ENCODE data around the gene NDST4.

The NDST4 gene

DNA sequence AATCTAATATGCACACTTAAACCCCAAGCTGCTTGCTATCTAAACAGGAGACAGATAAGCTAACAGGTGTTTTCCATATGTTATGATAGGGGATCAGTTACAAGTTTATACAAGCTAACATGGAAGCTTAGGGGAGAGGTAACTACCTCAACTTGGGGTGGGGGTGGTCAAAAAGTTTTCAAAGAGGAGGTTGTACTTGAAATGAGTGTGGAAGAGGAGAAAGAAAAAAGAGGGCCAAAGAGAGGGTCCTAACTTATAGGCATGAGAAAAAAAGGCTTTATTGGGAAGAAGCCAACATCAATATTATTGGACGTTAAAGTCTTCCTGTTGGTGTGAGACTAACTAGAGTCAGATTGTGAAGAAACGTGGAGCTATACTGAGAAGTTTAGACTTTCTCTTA is 205.9 kb downstream of the NDST4 start:
- DNase-seq (ENCODE audit: low read depth in 2 of 2), result no peak

DNA sequence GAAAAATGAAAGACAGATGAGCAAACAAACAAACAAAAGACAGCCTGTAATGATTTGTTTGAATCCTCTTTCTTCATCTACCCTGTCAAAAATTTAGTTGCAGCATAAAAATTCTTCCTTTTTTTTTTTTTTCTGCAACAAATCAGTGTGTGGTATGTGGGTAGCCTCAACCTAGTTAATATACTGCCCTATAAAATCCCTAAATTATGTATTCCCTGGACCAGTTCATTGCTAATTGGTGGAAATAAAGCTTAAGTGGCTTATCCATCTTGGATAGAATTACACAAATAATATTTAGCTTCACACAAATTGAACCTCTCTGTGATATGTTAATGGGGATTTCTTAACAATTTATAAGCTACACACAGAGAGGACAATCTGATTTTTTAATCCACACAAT is 208.4 kb downstream of the NDST4 start:
- DNase-seq (ENCODE audit: low read depth in 2 of 2), result no peak

DNA sequence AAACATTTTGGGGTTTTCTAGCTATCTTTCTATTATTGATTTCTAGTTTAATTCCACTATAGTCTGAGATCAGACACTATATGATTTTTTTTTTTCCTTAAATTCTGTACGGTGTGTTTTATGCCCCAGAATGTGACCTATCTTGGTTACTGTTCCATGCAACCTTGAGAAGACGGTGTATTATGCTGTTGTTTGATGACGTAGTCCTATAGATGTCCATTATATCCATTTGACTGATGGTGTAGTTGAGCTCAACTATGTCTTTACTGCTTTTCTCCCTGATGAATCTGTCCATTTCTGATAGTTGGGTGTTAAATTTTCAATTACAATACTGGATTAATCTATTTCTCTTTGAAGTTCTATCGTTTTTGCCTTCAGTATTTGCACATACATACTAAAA is 212.5 kb downstream of the NDST4 start:
- no peak for DNase-seq (ENCODE audit: low read depth in 2 of 2)

GRCh38 chr4:114890773-114891172 is 222.6 kb downstream of the NDST4 start:
- no peak for DNase-seq (ENCODE audit: low read depth in 2 of 2)

- DNase-seq (ENCODE audit: low read depth in 2 of 2), result no peak
Measured at GRCh38 chr4:114886761-114887160, 226.7 kb downstream of the NDST4 start.

DNA sequence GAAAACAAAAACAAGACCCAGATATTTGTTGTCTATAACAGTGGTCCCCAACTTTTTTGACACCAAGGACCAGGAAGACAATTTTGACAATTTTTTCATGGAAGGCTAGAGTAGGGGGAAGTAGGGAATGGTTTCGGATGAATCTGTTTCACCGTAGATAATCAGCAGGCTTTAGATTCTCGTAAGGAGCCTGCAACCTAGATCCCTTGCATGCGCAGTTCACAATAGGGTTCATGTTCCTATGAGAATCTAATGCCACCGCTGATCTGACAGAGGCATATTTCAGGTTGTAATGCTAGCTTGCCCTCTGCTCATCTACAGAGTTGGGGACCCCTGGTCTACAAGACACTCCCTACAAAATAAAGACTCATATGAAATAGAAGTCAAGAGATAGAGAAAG is 229.8 kb downstream of the NDST4 start:
- no peak for DNase-seq (ENCODE audit: low read depth in 2 of 2)

- DNase-seq (ENCODE audit: low read depth in 2 of 2), result no peak
Measured at GRCh38 chr4:114879916-114880669, 233.3 kb downstream of the NDST4 start.

GRCh38 chr4:114875630-114876029 is 237.8 kb downstream of the NDST4 start:
- DNase-seq (ENCODE audit: low read depth in 2 of 2), result no peak

GRCh38 chr4:114874321-114874720 is 239.1 kb downstream of the NDST4 start:
- no peak for DNase-seq (ENCODE audit: low read depth in 2 of 2)

- no peak for DNase-seq (ENCODE audit: low read depth in 2 of 2)
Measured at GRCh38 chr4:114870987-114871386, 242.4 kb downstream of the NDST4 start.

DNA sequence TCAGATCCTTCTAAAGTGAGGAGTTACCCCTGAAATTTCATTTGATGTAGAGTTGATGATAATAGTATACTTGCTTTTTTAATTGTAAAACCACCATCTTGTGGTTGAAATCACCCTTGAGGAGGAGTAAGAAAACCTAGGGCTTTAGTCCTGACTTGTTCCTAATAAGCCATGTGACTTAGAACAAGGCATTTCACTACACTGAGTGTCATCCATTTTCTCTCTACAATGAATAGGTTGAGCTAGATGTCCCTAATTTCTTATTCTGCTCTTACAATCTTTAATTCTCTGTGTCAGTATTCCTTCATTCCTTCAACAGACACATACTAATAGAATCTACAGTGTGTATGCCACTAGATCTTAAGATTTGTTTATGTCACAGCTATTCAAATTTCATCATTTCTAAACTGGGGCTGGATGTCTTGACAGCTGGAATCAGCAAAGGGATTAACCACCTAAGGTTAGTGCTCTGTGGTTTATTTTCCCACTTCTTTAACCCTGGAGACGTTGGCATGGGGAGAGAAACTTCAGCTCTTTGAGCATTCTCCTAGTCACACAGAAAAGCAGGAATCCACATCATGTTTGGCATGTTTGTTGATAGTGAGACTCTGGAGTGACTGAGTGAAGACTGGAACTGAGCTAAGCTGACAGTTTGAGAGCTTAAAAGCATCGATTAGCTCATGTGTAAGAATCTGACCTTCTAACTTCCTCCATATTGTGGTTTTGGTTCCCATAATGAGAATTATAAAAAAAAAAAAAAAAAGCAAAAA is 246.3 kb downstream of the NDST4 start:
- DNase-seq (ENCODE audit: low read depth in 2 of 2), result no peak

DNA sequence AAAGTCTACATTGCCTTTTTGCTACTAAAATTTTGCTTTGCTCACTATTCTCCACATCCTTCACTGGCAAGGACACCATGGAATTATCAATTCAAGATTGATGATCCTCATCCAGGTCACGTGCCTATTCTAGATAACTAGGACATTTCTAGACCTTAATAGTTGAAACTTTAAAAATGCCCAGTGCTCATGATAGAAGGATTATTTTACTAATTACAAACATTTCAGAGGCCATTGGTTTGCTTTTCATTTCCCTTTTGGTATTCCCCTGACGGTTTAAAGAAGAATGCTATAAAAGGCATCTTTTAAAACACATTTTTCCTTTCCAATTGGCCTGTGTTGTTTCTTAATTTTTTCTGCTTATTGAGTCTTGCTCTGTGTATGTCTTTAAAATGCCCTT is 249.4 kb downstream of the NDST4 start:
- DNase-seq (ENCODE audit: low read depth in 2 of 2), result no peak

- DNase-seq (ENCODE audit: low read depth in 2 of 2), result no peak
Measured at GRCh38 chr4:114860786-114861185, 252.6 kb downstream of the NDST4 start.

DNA sequence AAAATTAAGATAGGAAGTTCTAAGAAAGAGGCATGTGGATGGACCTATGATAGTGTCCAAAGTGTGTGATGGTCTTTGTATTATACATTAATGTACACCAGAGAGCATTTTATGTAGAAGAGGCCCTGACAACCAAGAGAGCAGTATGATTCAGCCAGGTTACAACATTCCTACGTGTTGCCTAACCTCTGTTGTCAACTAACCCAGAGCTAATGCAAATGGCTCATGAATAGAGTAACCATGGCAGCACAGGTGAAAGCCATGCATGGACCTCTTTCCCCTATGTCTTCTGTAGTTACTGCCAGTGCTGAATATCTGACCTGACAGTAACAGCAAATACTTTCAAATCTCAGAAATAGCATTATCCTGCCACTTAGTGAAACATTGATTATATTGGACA is 255.6 kb downstream of the NDST4 start:
- no peak for DNase-seq (ENCODE audit: low read depth in 2 of 2)

DNA sequence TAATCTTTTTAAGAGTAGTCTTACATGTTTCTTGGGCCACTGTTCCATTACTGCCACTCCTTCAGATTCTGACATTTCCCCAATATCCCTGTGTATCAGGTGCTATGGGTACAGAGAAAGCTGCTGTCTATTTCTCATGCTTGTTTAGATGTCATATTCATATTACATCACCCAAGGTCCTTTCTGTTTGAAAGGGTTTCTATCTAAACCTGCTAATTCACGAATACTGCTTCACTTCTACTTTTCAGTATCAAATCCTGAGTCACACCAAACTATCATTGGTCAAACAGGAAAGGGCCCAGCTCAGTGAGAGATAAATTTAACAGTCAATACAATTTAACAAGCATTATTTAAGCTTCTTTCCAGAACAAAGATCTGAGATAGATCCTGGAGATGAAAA is 273.4 kb downstream of the NDST4 start:
- no peak for DNase-seq (ENCODE audit: low read depth in 2 of 2)

DNA sequence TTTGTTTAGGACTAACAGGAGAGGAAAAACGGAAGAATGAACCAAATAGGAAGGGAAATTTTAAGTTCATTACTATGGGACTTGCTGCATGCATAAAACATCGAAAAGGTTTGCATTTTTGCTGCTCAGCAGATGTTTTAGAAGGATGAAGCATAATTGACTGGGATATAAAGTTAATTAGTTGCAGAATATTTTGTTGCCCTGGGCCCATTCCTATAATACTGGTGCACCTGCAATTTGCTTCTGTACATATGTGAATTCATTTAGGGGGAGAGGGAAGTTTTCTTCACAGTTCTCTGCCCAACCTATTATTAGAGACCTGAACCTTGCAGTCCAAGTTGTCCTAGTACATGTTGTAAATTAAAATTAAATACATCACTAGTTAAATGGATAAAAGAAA is 282.8 kb downstream of the NDST4 start:
- no peak for DNase-seq (ENCODE audit: low read depth in 2 of 2)

- no peak for DNase-seq (ENCODE audit: low read depth in 2 of 2)
Measured at GRCh38 chr4:114827651-114828050, 285.8 kb downstream of the NDST4 start.

GRCh38 chr4:114815760-114816159 is 297.7 kb downstream of the NDST4 start:
- DNase-seq (ENCODE audit: low read depth in 2 of 2), result no peak

- DNase-seq (ENCODE audit: low read depth in 2 of 2), result no peak
Measured at GRCh38 chr4:114813961-114814360, 299.5 kb downstream of the NDST4 start.

GRCh38 chr4:114811564-114812301 is 301.7 kb downstream of the NDST4 start:
- no peak for DNase-seq (ENCODE audit: low read depth in 2 of 2)

DNA sequence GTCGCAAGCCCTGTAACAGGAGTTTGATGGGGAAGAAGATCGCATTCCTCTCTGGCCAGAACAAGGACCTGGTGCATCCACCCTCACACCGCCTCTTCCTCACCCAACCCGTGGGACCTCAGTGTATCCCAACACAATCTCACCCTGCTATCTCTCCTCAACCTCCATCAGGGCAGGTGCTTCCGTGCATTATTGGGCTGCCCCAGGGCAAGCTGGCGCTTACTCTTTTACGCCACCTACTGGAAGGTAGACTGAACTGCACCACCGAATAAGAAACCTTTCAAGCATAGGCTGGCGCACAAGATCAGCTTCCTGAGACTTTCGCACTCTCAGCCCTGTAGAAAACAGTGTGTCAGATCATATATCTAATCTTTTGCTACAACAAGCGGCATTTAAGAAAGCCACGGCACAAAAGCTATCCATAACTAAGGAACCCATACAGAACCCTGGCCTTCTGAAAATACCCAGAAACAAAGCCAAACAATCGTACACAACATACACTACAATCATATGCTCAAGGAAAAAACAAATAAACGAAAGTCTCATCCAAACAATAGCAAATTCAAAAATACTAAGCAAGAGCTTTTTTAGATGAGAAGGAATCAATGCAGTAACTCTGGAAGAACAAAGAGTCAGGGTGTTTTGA is 305.5 kb downstream of the NDST4 start:
- peak; percentile 3 to 29 for DNase-seq (ENCODE audit: low read depth in 2 of 2)

DNA sequence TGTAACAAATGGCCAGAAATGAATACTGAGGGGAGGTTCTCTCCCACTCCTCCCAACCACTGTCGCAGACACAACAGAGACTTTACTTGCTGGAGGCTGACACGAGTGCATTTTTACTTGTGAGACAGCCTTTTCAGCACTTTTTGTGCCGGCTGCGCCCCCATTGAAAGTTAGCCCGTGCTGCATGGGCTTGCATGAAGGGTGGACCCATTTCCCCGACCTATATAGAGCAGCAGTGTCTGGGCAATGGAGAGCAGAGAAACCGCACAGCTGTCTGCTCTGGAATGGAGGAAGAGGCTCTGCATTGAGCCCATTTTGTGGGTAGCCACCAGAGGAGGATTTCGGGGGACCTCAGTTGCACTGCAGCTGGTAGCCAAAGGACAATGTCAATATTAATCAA is 306.1 kb downstream of the NDST4 start:
- DNase-seq (ENCODE audit: low read depth in 2 of 2), result no peak

Data from fibroblast of skin of left quadriceps (primary cell).